Parathyroid adenoma (tissue), 2 donors: ENCODE results near the gene PLK3.
A peak's percentile ranks its signal among the peaks of the same experiment; 100 is the strongest.

Source experiments
- H2AFZ ChIP-seq: fragments of 300-600 bp; sonication (generic); one replicate; pipeline ENCODE4 v1.7.0; 2017; ENCODE audit warnings: antibody characterized with exemption, mild to moderate bottlenecking
- H3K27ac ChIP-seq: fragments of 300-600 bp; sonication (generic); one replicate; pipeline ENCODE4 v1.7.0; 2017
- H3K27me3 ChIP-seq: fragments of 300-600 bp; sonication (generic); one replicate; pipeline ENCODE4 v1.7.0; 2017; ENCODE audit warnings: low read length; ENCODE audit not compliant: control insufficient read depth, insufficient read depth
- H3K36me3 ChIP-seq: fragments of 300-600 bp; sonication (generic); one replicate; pipeline ENCODE4 v1.7.0; 2017; ENCODE audit warnings: low read length; ENCODE audit not compliant: control insufficient read depth, insufficient read depth
- H3K4me1 ChIP-seq: fragments of 300-600 bp; sonication (generic); one replicate; pipeline ENCODE4 v1.7.0; 2017; ENCODE audit warnings: control low read depth
- H3K4me2 ChIP-seq: fragments of 300-600 bp; sonication (generic); one replicate; pipeline ENCODE4 v1.7.0; 2017; ENCODE audit warnings: low read length
- H3K4me3 ChIP-seq: fragments of 300-600 bp; sonication (generic); one replicate; pipeline ENCODE4 v1.7.0; 2017; ENCODE audit warnings: low read depth, low read length
- H3K79me2 ChIP-seq: fragments of 300-600 bp; sonication (generic); one replicate; pipeline ENCODE4 v1.7.0; 2017; ENCODE audit warnings: control low read depth
- H3K9ac ChIP-seq: fragments of 300-600 bp; sonication (generic); one replicate; pipeline ENCODE4 v1.7.0; 2017; ENCODE audit warnings: mild to moderate bottlenecking
- H3K9me3 ChIP-seq: fragments of 300-600 bp; sonication (generic); one replicate; pipeline ENCODE4 v1.7.0; 2017; ENCODE audit warnings: low read length; ENCODE audit not compliant: control insufficient read depth
- CTCF ChIP-seq: fragments of 300-600 bp; sonication (generic); IDR thresholded peaks from one replicate; pipeline ENCODE4 v1.7.0; 2017; ENCODE audit warnings: antibody characterized with exemption, mild to moderate bottlenecking
- donor health status: primary hyperparathyroidism.

Gene PLK3

GRCh38 chr1:44775078-44775929 lies 24.9 kb upstream of the PLK3 start, which contains the start of gene RPS8:
Gene RPS8 (plus strand): TSS chr1:44775540. CDS start chr1:44775597, 57 bp downstream.
- Histone ChIP-seq H2AFZ (peak within 1 kb of the TSS; percentile 96), H3K4me1 (no peaks in the 10 kb centered on the region), H3K36me3 (no peaks in the 10 kb centered on the region), H3K27ac (peak within 1 kb of the TSS; percentile 91), H3K9me3 (no peaks in the 10 kb centered on the region), H3K27me3 (no peaks in the 10 kb centered on the region), H3K79me2 (no peaks in the 10 kb centered on the region), H3K4me2 (peak within 1 kb of the TSS; percentile 95), H3K9ac (peak within 1 kb of the TSS; percentile 76), H3K4me3 (peak within 1 kb of the TSS; percentile 95)
- TF ChIP-seq CTCF: no peak

- H3K27me3 ChIP-seq: no peaks in the 10 kb centered on the region
- H2AFZ ChIP-seq: peak overlapping the region; percentile 96
- H3K9me3 ChIP-seq: no peaks in the 10 kb centered on the region
- H3K4me3 ChIP-seq: peak overlapping the region; percentile 95
- H3K27ac ChIP-seq: peak overlapping the region; percentile 91
- H3K9ac ChIP-seq: peak overlapping the region; percentile 76
- no peak for TF ChIP-seq CTCF
- H3K36me3 ChIP-seq: no peaks in the 10 kb centered on the region
- H3K79me2 ChIP-seq: no peaks in the 10 kb centered on the region
- peak overlapping the region; percentile 95 for H3K4me2 ChIP-seq
- no peaks in the 10 kb centered on the region for H3K4me1 ChIP-seq
Observed at GRCh38 chr1:44775930-44776729, 24.0 kb upstream of the PLK3 start.

GRCh38 chr1:44776730-44777068 lies 23.5 kb upstream of the PLK3 start:
- peak overlapping the region; percentile 91 for H3K27ac ChIP-seq
- TF ChIP-seq CTCF: no peak
- H3K36me3 ChIP-seq: no peaks in the 10 kb centered on the region

GRCh38 chr1:44777547-44777946 lies 22.6 kb upstream of the PLK3 start:
- Histone ChIP-seq H3K4me3 (no peak overlapping the region), H3K9ac (no peak overlapping the region), H3K27ac (no peak overlapping the region), H3K27me3 (no peaks in the 10 kb centered on the region), H2AFZ (no peak overlapping the region), H3K4me1 (no peaks in the 10 kb centered on the region), H3K9me3 (no peaks in the 10 kb centered on the region), H3K79me2 (no peaks in the 10 kb centered on the region), H3K4me2 (no peak overlapping the region), H3K36me3 (no peaks in the 10 kb centered on the region)
- no peak for TF ChIP-seq CTCF

More at GRCh38 chr1:44776730-44777068, 23.5 kb upstream of the PLK3 start:
- Histone ChIP-seq H3K9ac (no peak overlapping the region), H3K79me2 (no peaks in the 10 kb centered on the region), H3K4me2 (peak overlapping the region; percentile 95), H3K27me3 (no peaks in the 10 kb centered on the region), H3K4me1 (no peaks in the 10 kb centered on the region), H2AFZ (no peak overlapping the region), H3K4me3 (peak overlapping the region; percentile 95), H3K9me3 (no peaks in the 10 kb centered on the region)
